Stimulated activated CD4-positive, alpha-beta T cell treated with anti-CD3 and anti-CD28 coated beads, Interleukin-15, amount 100 ng/mL, for 24 hours (primary cell): ENCODE data around the gene WDR37.
"Not testable (repeated sequence)": the region's sequence is repeated elsewhere in the genome, so short reads cannot be mapped to it uniquely, and the experiment has no call there.

Source experiments
- DNase-seq: peaks from one replicate; pipeline ENCODE4 v3.0.0-alpha.2; 2020

The WDR37 gene

GRCh38 chr10:1109795-1110673 is 53.8 kb downstream of the WDR37 start:
- DNase-seq = peak; percentile 84

- no peak for DNase-seq
These were observed 54.5 kb downstream of the WDR37 start for GRCh38 chr10:1110674-1111119.

- DNase-seq = no peak
These were observed 58.1 kb downstream of the WDR37 start for GRCh38 chr10:1114315-1114714.

- DNase-seq = no peak
These were observed 58.8 kb downstream of the WDR37 start for GRCh38 chr10:1114719-1115606.

GRCh38 chr10:1115607-1115955 is 59.4 kb downstream of the WDR37 start:
- no peak for DNase-seq

- no peak for DNase-seq
These were observed 59.9 kb downstream of the WDR37 start for GRCh38 chr10:1116051-1116450.

- no peak for DNase-seq
These were observed 60.6 kb downstream of the WDR37 start for GRCh38 chr10:1116696-1117280.

GRCh38 chr10:1117651-1118050 is 61.5 kb downstream of the WDR37 start:
- no peak for DNase-seq

GRCh38 chr10:1118318-1118717 is 62.1 kb downstream of the WDR37 start:
- DNase-seq = not testable (repeated sequence)

- DNase-seq = no peak
These were observed 62.8 kb downstream of the WDR37 start for GRCh38 chr10:1119027-1119426.

GRCh38 chr10:1119501-1119900 is 63.3 kb downstream of the WDR37 start:
- DNase-seq = no peak

GRCh38 chr10:1120306-1120705 is 64.1 kb downstream of the WDR37 start:
- DNase-seq = no peak

- no peak for DNase-seq
These were observed 64.6 kb downstream of the WDR37 start for GRCh38 chr10:1120801-1121211.

GRCh38 chr10:1121271-1121970 is 65.2 kb downstream of the WDR37 start:
- no peak for DNase-seq

GRCh38 chr10:1122349-1122748 is 66.2 kb downstream of the WDR37 start:
- DNase-seq = no peak

- DNase-seq = peak; percentile 34
These were observed 67.0 kb downstream of the WDR37 start for GRCh38 chr10:1123198-1123597.

- DNase-seq = no peak
These were observed 67.8 kb downstream of the WDR37 start for GRCh38 chr10:1123972-1124371.

- no peak for DNase-seq
These were observed 68.6 kb downstream of the WDR37 start for GRCh38 chr10:1124796-1125195.

- DNase-seq = no peak
These were observed 70.3 kb downstream of the WDR37 start for GRCh38 chr10:1126461-1126860.

GRCh38 chr10:1127629-1128028 is 71.4 kb downstream of the WDR37 start:
- no peak for DNase-seq

- no peak for DNase-seq
These were observed 71.9 kb downstream of the WDR37 start for GRCh38 chr10:1128115-1128514.

GRCh38 chr10:1128649-1129048 is 72.5 kb downstream of the WDR37 start:
- no peak for DNase-seq

GRCh38 chr10:1130226-1130625 is 74.0 kb downstream of the WDR37 start:
- no peak for DNase-seq
